GM15510 (cell line): Measurements from ENCODE around the gene OR1M1.

ENCODE experiments used
- POLR2A ChIP-seq: IDR thresholded peaks from 3 replicates; pipeline ENCODE4 v1.6.1; 2011; ENCODE audit warnings: borderline replicate concordance; ENCODE audit not compliant: insufficient read length; ENCODE audit errors: extremely low read depth

OR1M1 gene, protein sequence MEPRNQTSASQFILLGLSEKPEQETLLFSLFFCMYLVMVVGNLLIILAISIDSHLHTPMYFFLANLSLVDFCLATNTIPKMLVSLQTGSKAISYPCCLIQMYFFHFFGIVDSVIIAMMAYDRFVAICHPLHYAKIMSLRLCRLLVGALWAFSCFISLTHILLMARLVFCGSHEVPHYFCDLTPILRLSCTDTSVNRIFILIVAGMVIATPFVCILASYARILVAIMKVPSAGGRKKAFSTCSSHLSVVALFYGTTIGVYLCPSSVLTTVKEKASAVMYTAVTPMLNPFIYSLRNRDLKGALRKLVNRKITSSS

GRCh38 chr19:9086761-9087160, at the start of gene OR1M1:
OR1M1 (plus strand) TSS chr19:9087061; CDS start chr19:9093245, 6,184 bp downstream.
- TF ChIP-seq POLR2A: no peak

GRCh38 chr19:9037400-9038062, 49.3 kb upstream of the OR1M1 start:
- no peak for TF ChIP-seq POLR2A

DNA sequence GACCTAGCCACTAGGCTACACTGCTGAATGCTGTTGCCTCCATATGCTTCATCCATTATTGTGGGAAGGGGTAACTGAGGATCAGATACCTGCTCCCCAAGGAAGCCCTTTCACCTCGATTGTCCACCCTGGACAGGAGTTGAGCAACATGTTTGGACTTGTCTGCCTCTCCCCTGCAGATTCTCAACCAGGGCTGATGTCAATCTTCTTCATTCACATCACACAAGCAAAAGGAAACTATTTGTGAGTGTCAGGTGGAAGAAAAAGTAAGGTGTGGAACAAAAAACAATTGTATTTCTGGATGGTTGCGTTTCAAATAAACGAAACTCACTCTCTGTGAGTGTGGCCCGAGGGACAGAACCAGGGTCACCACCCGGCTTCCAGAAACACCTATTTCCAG, 47.1 kb upstream of the OR1M1 start:
- TF ChIP-seq POLR2A: no peak

DNA sequence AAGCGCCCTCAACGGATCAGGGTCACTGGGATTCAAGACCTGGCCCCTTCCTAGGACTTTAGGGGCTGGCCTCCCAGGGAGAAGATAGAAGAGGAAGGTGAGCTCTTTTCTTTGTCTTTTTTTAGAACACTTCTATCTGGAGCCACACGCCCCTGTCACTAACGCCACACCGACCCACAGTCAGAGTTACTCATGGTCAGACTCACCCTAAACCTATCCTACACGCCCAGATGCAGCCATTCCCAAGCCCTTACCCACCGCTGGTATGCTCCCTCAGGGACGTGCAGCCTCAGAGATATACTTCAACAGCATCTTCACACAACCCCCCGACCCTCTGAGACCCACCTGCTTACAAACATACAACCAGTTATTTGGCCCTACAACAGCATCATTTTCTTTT, 46.7 kb upstream of the OR1M1 start:
- TF ChIP-seq POLR2A: no peak

DNA sequence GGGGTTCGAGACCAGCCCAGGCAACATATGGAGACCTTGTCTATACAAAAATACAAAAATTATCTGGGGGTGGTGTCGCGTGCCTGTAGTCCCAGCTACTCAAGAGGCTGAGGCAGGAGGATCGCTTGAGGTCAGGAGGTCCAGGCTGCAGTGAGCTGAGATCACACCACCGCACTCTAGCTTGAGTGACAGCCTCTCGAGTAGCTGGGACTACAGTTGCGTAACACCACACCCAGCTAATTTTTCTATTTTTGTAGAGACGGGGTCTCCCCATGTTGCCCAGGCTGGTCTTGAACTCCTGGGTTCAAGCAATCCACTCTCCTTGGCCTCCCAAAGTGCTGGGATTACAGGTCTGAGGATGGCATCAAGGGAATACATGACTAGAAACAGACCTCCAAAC, 45.8 kb upstream of the OR1M1 start:
- TF ChIP-seq POLR2A: no peak

DNA sequence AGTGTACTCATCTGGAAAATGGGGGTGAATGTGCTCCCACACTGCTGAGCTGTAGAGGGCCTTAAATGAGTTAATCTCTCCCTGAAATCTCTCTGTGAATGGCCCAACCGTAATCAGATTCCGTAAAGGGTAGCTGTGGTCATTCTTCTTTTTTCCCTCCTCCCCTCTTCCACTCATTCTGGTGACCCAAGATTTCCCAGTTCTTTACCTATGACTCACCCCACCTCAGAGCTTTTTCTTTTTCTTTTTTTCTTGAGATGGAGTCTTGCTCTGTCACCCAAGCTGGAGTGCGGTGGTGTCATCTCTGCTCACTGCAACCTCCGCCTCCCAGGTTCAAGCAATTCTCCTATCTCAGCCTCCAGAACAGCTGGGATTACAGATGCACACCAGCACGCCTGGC, 43.3 kb upstream of the OR1M1 start:
- no peak for TF ChIP-seq POLR2A

GRCh38 chr19:9044449-9044848, 42.4 kb upstream of the OR1M1 start:
- TF ChIP-seq POLR2A: no peak

DNA sequence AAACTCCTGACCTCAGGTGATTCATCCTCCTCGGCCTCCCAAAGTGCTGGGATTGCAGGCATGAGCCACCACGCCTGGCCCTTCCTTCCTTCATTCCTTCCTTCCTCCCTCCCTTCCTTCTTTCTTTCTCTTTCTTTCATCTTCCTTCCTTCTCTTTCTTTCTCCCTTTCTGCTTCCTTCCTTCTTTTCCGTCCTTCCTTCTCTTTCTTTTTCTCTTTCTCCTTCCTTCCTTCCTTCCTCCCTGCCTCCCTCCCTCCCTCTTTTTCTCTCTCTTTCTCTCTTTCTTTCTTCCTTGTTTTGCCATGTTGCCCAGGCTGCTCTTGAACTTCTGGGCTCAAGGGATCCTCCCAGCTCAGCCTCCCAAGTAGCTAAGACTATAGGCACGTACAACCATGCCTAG, 40.2 kb upstream of the OR1M1 start:
- no peak for TF ChIP-seq POLR2A

GRCh38 chr19:9052894-9053293, 34.0 kb upstream of the OR1M1 start:
- TF ChIP-seq POLR2A: no peak

- TF ChIP-seq POLR2A: no peak
Observed at GRCh38 chr19:9054207-9054606, 32.7 kb upstream of the OR1M1 start.

DNA sequence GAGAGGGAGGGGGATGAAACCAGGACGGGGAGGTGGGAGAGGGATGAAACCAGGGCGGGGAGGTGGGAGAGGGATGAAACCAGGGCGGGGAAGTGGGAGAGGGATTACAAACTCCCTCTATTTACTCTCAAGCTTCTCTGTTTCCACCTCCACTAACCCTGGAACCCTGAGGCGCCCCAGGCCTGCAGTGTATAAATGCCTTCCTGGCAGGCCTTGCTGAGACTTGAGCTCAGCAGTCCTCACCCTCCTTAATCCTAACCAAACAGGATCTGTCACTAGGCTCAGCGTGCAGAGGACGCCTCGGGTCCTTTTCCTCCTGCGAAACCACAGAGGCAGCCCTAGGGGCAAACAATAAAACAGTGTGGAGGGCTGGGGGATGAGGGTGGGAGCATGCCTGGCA, 32.1 kb upstream of the OR1M1 start:
- no peak for TF ChIP-seq POLR2A

GRCh38 chr19:9057505-9058258, 29.2 kb upstream of the OR1M1 start:
- no peak for TF ChIP-seq POLR2A

- no peak for TF ChIP-seq POLR2A
Observed at GRCh38 chr19:9058905-9059667, 27.8 kb upstream of the OR1M1 start.

DNA sequence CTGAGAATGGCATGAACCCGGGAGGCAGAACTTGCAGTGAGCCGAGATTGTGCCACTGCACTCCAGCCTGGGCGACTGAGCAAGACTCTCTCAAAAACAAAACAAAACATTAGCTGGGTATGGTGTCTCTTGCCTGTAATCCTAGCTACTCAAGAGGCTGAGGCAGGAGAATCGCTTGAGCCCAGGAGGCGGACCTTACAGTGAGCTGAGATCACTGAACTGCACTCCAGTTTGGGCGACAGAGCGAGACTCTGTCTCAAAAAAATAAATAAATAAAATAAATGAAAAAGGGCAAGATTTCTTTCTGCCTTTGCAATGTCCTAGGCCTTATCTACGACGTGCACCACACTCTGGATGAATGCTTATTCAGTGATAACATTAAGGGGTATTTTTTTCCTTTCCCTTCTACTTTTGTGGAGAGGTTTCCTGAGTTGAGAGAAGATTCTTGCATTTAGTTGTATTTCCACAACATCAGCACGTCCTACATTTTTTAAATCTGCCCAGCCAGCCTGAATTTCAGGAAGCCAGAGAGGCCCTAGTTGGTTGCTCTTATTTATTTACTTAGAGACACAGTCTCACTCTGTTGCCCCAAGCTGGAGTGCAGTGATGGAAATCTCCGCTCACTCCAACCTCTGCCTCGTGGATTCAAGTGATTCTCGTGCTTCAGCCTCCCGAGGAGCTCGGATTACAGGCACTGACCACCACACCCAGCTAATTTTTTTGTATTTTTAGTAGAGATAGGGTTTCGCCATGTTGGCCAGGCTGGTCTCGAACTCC, 26.1 kb upstream of the OR1M1 start:
- no peak for TF ChIP-seq POLR2A

- no peak for TF ChIP-seq POLR2A
Observed at GRCh38 chr19:9061879-9062278, 25.0 kb upstream of the OR1M1 start.

- no peak for TF ChIP-seq POLR2A
Observed at GRCh38 chr19:9065457-9066014, 21.3 kb upstream of the OR1M1 start.
